ENCODE measurements around the gene ARHGAP42. TPM values are rescaled to one million over a fixed set of nuclear protein-coding genes. Genes with fewer than 3 reads are reported as not detected.
"Not testable (repeated sequence)": the region's sequence is repeated elsewhere in the genome, so short reads cannot be mapped to it uniquely, and the experiment has no call there.

ARHGAP42 gene
- polyA plus RNA-seq, 1 donor (not counting 4 experiments of a cell fraction or from before 2014, with no cell fraction given): 5.5 TPM

GRCh38 chr11:100663996-100664395 lies 23.1 kb upstream of the ARHGAP42 start:
- no peak for FAIRE-seq

GRCh38 chr11:100666816-100667215 lies 20.3 kb upstream of the ARHGAP42 start:
- DNase-seq (ENCODE audit: low read depth, low spot score); H3K9me3 ChIP-seq (ENCODE audit: control insufficient read depth, low read depth, low read length); H3K9ac ChIP-seq (ENCODE audit: control insufficient read depth, extremely low read depth, insufficient read depth, low read length); H3K27ac ChIP-seq (ENCODE audit: control insufficient read depth, insufficient read depth, low read length); H3K36me3 ChIP-seq (ENCODE audit: control insufficient read depth in 2 of 2, extremely low read depth in 1 of 2, insufficient read depth in 2 of 2, low read length in 2 of 2); H3K79me2 ChIP-seq (ENCODE audit: control insufficient read depth, insufficient read depth, low read length); H3K9me1 ChIP-seq (ENCODE audit: control insufficient read depth, extremely low read depth, insufficient read depth, low read length); H3K4me3 ChIP-seq (ENCODE audit: control insufficient read depth in 2 of 3, extremely low read depth in 1 of 3, insufficient read depth in 2 of 3, low read depth in 1 of 3, low read length in 3 of 3); H4K20me1 ChIP-seq (ENCODE audit: control insufficient read depth, extremely low read depth, insufficient read depth, low read length); H3K4me2 ChIP-seq (ENCODE audit: control insufficient read depth, extremely low read depth, insufficient read depth, low read depth, low read length); dilution Hi-C loops (cut with MboI; ENCODE audit: extremely low pct_ligation_motif_present, low sequenced_read_pairs); H3K4me1 ChIP-seq (ENCODE audit: control insufficient read depth, extremely low read depth, insufficient read depth, low read length); H2AFZ ChIP-seq (ENCODE audit: control insufficient read depth, low read length); H3K27me3 ChIP-seq (ENCODE audit: control insufficient read depth, extremely low read depth, insufficient read depth, low read length); FAIRE-seq: not testable (repeated sequence)

More at GRCh38 chr11:100663996-100664395, 23.1 kb upstream of the ARHGAP42 start:
- H4K20me1 ChIP-seq (ENCODE audit: control insufficient read depth, extremely low read depth, insufficient read depth, low read length): no peaks in the 10 kb centered on the region
- H3K9ac ChIP-seq (ENCODE audit: control insufficient read depth, extremely low read depth, insufficient read depth, low read length): no peak overlapping the region
- no peak overlapping the region for H3K27ac ChIP-seq (ENCODE audit: control insufficient read depth, insufficient read depth, low read length)
- no peaks in the 10 kb centered on the region for H3K27me3 ChIP-seq (ENCODE audit: control insufficient read depth, extremely low read depth, insufficient read depth, low read length)
- H3K4me3 ChIP-seq (ENCODE audit: control insufficient read depth in 2 of 3, extremely low read depth in 1 of 3, insufficient read depth in 2 of 3, low read depth in 1 of 3, low read length in 3 of 3): no peak overlapping the region
- dilution Hi-C loops (cut with MboI; ENCODE audit: extremely low pct_ligation_motif_present, low sequenced_read_pairs): no loop called here
- H3K4me2 ChIP-seq (ENCODE audit: control insufficient read depth, extremely low read depth, insufficient read depth, low read depth, low read length): no peak overlapping the region
- TF ChIP-seq EZH2 (IDR thresholded peaks at IDR 0.05; ENCODE audit: low read length): no peak
- TF ChIP-seq CTCF (optimal IDR thresholded peaks at IDR 0.05 in 1 of 3, IDR thresholded peaks at IDR 0.05 in 1 of 3, conservative IDR thresholded peaks at IDR 0.05 in 1 of 3; ENCODE audit: extremely low read depth in 1 of 3, insufficient read depth in 2 of 3, low read length in 3 of 3): no peak
- H3K9me1 ChIP-seq (ENCODE audit: control insufficient read depth, extremely low read depth, insufficient read depth, low read length): no peaks in the 10 kb centered on the region
- no peak overlapping the region for H2AFZ ChIP-seq (ENCODE audit: control insufficient read depth, low read length)
- H3K4me1 ChIP-seq (ENCODE audit: control insufficient read depth, extremely low read depth, insufficient read depth, low read length): no peaks in the 10 kb centered on the region
- no peaks in the 10 kb centered on the region for H3K9me3 ChIP-seq (ENCODE audit: control insufficient read depth, low read depth, low read length)
- H3K79me2 ChIP-seq (ENCODE audit: control insufficient read depth, insufficient read depth, low read length): no peaks in the 10 kb centered on the region
- no peaks in the 10 kb centered on the region for H3K36me3 ChIP-seq (ENCODE audit: control insufficient read depth in 2 of 2, extremely low read depth in 1 of 2, insufficient read depth in 2 of 2, low read length in 2 of 2)
- no peak for DNase-seq (ENCODE audit: low read depth, low spot score)

GRCh38 chr11:100667449-100667848 lies 19.6 kb upstream of the ARHGAP42 start:
- Histone ChIP-seq H3K27ac (ENCODE audit: control insufficient read depth, insufficient read depth, low read length) (no peak overlapping the region), H3K9me1 (ENCODE audit: control insufficient read depth, extremely low read depth, insufficient read depth, low read length) (no peaks in the 10 kb centered on the region), H3K27me3 (ENCODE audit: control insufficient read depth, extremely low read depth, insufficient read depth, low read length) (no peaks in the 10 kb centered on the region), H3K4me3 (ENCODE audit: control insufficient read depth in 2 of 3, extremely low read depth in 1 of 3, insufficient read depth in 2 of 3, low read depth in 1 of 3, low read length in 3 of 3) (no peak overlapping the region), H3K4me2 (ENCODE audit: control insufficient read depth, extremely low read depth, insufficient read depth, low read depth, low read length) (no peak overlapping the region), H2AFZ (ENCODE audit: control insufficient read depth, low read length) (no peak overlapping the region), H3K9ac (ENCODE audit: control insufficient read depth, extremely low read depth, insufficient read depth, low read length) (no peak overlapping the region), H3K4me1 (ENCODE audit: control insufficient read depth, extremely low read depth, insufficient read depth, low read length) (no peaks in the 10 kb centered on the region), H4K20me1 (ENCODE audit: control insufficient read depth, extremely low read depth, insufficient read depth, low read length) (no peaks in the 10 kb centered on the region), H3K9me3 (ENCODE audit: control insufficient read depth, low read depth, low read length) (no peaks in the 10 kb centered on the region), H3K79me2 (ENCODE audit: control insufficient read depth, insufficient read depth, low read length) (no peaks in the 10 kb centered on the region), H3K36me3 (ENCODE audit: control insufficient read depth in 2 of 2, extremely low read depth in 1 of 2, insufficient read depth in 2 of 2, low read length in 2 of 2) (no peaks in the 10 kb centered on the region)
- dilution Hi-C loops (cut with MboI; ENCODE audit: extremely low pct_ligation_motif_present, low sequenced_read_pairs): no loop called here
- TF ChIP-seq EZH2 (IDR thresholded peaks at IDR 0.05; ENCODE audit: low read length) (no peak), CTCF (optimal IDR thresholded peaks at IDR 0.05 in 1 of 3, IDR thresholded peaks at IDR 0.05 in 1 of 3, conservative IDR thresholded peaks at IDR 0.05 in 1 of 3; ENCODE audit: extremely low read depth in 1 of 3, insufficient read depth in 2 of 3, low read length in 3 of 3) (no peak)
- DNase-seq (ENCODE audit: low read depth, low spot score) (no peak), FAIRE-seq (no peak)
